ENCODE results near the gene DAZ3.
"Not testable (repeated sequence)": the region's sequence is repeated elsewhere in the genome, so short reads cannot be mapped to it uniquely, and the experiment has no call there.

DNA sequence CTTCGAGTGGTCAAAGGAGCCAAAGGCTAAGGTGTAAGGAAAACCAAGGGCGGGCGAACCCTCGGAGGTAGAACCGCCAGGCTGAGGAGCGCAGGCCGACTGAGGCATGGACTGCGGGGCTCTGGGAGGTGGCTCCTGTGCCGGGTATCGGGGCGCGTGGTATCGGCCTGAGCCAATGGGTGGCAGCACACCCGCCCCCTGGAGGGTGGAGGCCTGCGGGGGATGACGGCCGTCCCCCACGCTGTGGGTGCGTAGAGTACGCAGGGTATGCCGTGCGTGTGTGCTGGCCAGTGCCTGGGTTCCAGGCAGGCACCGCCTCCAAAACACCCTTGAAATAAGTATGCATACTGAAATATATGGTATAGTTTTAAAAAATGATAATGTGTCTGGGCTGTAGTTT, at the start of gene DAZ3:
- TF ChIP-seq, protein P1, sequence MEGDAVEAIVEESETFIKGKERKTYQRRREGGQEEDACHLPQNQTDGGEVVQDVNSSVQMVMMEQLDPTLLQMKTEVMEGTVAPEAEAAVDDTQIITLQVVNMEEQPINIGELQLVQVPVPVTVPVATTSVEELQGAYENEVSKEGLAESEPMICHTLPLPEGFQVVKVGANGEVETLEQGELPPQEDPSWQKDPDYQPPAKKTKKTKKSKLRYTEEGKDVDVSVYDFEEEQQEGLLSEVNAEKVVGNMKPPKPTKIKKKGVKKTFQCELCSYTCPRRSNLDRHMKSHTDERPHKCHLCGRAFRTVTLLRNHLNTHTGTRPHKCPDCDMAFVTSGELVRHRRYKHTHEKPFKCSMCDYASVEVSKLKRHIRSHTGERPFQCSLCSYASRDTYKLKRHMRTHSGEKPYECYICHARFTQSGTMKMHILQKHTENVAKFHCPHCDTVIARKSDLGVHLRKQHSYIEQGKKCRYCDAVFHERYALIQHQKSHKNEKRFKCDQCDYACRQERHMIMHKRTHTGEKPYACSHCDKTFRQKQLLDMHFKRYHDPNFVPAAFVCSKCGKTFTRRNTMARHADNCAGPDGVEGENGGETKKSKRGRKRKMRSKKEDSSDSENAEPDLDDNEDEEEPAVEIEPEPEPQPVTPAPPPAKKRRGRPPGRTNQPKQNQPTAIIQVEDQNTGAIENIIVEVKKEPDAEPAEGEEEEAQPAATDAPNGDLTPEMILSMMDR (optimal IDR thresholded peaks at IDR 0.05 in 1 of 3, IDR thresholded peaks at IDR 0.05 in 1 of 3, conservative IDR thresholded peaks at IDR 0.05 in 1 of 3; ENCODE audit: extremely low read depth in 1 of 3, insufficient read depth in 2 of 3, low read length in 3 of 3) = not testable (repeated sequence)
- not testable (repeated sequence) for TF ChIP-seq EZH2 (IDR thresholded peaks at IDR 0.05; ENCODE audit: low read length)

Measured in keratinocyte (primary cell).